ENCODE measurements around the gene SLC23A3. TPM values are rescaled to one million over a fixed set of nuclear protein-coding genes. Genes with fewer than 3 reads are reported as not detected.

SLC23A3 gene
- total RNA-seq, 4 donors from 2014 or later = 0.23 to 1.1 (median 0.27) TPM; not detected in 1

DNA sequence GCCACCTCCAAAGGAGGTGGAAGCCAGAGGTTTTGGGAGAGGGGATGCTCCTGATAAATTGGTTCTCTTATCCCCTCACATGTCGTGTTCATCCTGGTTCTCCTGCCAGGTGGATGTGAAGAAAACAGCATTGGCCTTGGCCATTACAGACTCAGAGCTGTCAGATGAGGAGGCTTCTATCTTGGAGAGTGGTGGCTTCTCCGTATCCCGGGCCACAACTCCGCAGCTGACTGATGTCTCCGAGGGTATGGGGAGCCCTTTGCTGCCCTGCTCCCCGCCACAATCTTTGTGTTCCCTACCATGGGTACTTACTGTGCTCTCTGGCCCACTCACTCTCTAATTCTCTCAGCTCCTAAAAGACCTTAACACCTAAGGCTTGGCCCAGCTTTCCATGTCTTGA lies 11.7 kb upstream of the SLC23A3 start:
- no peaks in the 10 kb centered on the region for H3K27me3 ChIP-seq
- 93% methylated on average over 5 of the region's 6 CpGs; no CpG with 5 or more reads in 1 of the 2 donors for WGBS, 2 donors (ENCODE audit: low coverage in 1 of 2)

DNA sequence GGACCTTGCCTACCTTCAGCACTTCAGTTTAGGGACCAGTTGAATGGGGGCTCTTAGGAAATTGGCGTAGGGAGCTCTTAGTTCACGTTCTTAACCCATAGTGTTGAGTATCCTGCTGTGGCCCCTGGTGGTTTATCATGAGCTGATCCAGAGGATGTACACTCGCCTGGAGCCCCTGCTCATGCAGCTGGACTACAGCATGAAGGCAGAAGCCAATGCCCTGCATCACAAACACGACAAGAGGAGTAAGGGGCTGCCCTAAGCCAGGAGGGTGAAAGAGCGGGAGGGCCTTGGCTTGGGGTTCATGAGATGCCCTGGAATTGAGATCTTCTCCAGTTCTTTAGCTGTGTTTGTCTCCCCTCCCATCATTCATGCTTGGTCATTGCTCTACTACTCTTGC lies 11.1 kb upstream of the SLC23A3 start:
- Histone ChIP-seq H3K4me1 (peaks cover 0 to 35% (median 15%) of the 10 kb centered on the region in 3 donors), H3K36me3 (peaks cover 0 to 64% of the 10 kb centered on the region in 2 donors)

More for the DNA sequence above, 11.7 kb upstream of the SLC23A3 start:
- H3K4me1 ChIP-seq = peaks cover 0 to 31% (median 15%) of the 10 kb centered on the region in 3 donors
- no peak for TF ChIP-seq POLR2A (IDR thresholded peaks at IDR 0.05)
- no peak for TF ChIP-seq EP300 (IDR thresholded peaks at IDR 0.05)
- TF ChIP-seq, protein P1, sequence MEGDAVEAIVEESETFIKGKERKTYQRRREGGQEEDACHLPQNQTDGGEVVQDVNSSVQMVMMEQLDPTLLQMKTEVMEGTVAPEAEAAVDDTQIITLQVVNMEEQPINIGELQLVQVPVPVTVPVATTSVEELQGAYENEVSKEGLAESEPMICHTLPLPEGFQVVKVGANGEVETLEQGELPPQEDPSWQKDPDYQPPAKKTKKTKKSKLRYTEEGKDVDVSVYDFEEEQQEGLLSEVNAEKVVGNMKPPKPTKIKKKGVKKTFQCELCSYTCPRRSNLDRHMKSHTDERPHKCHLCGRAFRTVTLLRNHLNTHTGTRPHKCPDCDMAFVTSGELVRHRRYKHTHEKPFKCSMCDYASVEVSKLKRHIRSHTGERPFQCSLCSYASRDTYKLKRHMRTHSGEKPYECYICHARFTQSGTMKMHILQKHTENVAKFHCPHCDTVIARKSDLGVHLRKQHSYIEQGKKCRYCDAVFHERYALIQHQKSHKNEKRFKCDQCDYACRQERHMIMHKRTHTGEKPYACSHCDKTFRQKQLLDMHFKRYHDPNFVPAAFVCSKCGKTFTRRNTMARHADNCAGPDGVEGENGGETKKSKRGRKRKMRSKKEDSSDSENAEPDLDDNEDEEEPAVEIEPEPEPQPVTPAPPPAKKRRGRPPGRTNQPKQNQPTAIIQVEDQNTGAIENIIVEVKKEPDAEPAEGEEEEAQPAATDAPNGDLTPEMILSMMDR (IDR thresholded peaks at IDR 0.05) = no peak
- H3K36me3 ChIP-seq = peaks cover 0 to 67% of the 10 kb centered on the region in 2 donors
- H3K27ac ChIP-seq = no peak overlapping the region
- H3K4me3 ChIP-seq = no peak overlapping the region
- no peaks in the 10 kb centered on the region for H3K9me3 ChIP-seq
- no peak for ATAC-seq

DNA sequence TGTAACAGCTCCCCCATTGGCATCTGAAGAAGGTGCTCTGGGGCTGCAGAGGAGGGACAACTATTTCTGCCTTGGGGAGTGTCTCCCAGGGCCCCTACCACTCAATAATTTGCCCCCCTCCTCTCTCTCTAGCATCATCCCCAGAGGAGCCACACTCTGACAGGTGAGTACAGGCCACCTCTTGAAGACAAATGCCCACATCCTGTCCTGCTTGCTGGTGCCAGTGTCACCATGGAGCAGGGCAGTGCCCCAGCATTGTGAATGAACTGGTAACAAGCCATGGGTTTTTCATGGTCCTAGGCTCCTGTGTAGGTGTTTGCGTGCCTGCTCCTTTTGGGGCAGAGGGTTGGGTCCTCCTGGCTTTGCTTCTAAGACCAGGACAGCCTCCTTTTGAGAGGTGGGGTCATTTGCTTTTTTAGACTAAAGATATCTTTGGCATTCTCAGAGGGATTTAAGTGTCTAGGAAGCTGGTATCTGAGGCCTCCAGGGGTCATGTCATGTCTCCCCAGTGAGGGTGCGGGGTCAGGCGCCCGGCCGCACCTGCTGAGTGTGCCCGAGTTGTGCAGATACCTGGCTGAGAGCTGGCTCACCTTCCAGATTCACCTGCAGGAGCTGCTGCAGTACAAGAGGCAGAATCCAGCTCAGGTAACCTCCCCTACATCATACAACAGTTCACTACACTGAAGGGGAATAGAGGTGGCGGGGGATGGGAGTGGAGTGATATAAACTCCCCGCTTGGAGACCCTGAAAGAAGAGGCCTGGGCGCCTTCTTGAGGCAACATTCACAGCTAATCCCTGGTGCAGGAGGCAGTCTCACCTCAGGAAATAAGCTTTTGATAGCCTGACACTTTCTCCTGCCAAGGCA lies 10.0 kb upstream of the SLC23A3 start:
- no peak overlapping the region for H3K27ac ChIP-seq
- peak overlapping the region in 1 of 2 donors; percentile 99 for H3K4me3 ChIP-seq
- no peak for TF ChIP-seq EP300 (IDR thresholded peaks at IDR 0.05)
- TF ChIP-seq, protein P1 (IDR thresholded peaks at IDR 0.05) = no peak
- TF ChIP-seq POLR2A (IDR thresholded peaks at IDR 0.05) = no peak
- no peak for TF ChIP-seq POLR2AphosphoS5 (IDR thresholded peaks at IDR 0.05)
- no peak for ATAC-seq
- H3K4me1 ChIP-seq = peaks cover 0 to 46% (median 25%) of the 10 kb centered on the region in 3 donors
- peaks cover 0 to 56% of the 10 kb centered on the region in 2 donors for H3K36me3 ChIP-seq
- WGBS, 2 donors (ENCODE audit: low coverage in 1 of 2) = 97 to 100% methylated on average over 2 to 5 of the region's 9 CpGs
- H3K9me3 ChIP-seq = no peaks in the 10 kb centered on the region
- no peaks in the 10 kb centered on the region for H3K27me3 ChIP-seq

More for the DNA sequence above, 11.1 kb upstream of the SLC23A3 start:
- H3K4me3 ChIP-seq = no peak overlapping the region
- TF ChIP-seq, protein P1 (IDR thresholded peaks at IDR 0.05) = no peak
- TF ChIP-seq EP300 (IDR thresholded peaks at IDR 0.05) (no peak), POLR2A (IDR thresholded peaks at IDR 0.05) (no peak), POLR2AphosphoS5 (IDR thresholded peaks at IDR 0.05) (no peak)
- H3K9me3 ChIP-seq = no peaks in the 10 kb centered on the region
- no peaks in the 10 kb centered on the region for H3K27me3 ChIP-seq
- no peak overlapping the region for H3K27ac ChIP-seq
- WGBS, 2 donors (ENCODE audit: low coverage in 1 of 2) = 100% methylated on average over 1 of the region's 5 CpGs
- no peak for ATAC-seq

DNA sequence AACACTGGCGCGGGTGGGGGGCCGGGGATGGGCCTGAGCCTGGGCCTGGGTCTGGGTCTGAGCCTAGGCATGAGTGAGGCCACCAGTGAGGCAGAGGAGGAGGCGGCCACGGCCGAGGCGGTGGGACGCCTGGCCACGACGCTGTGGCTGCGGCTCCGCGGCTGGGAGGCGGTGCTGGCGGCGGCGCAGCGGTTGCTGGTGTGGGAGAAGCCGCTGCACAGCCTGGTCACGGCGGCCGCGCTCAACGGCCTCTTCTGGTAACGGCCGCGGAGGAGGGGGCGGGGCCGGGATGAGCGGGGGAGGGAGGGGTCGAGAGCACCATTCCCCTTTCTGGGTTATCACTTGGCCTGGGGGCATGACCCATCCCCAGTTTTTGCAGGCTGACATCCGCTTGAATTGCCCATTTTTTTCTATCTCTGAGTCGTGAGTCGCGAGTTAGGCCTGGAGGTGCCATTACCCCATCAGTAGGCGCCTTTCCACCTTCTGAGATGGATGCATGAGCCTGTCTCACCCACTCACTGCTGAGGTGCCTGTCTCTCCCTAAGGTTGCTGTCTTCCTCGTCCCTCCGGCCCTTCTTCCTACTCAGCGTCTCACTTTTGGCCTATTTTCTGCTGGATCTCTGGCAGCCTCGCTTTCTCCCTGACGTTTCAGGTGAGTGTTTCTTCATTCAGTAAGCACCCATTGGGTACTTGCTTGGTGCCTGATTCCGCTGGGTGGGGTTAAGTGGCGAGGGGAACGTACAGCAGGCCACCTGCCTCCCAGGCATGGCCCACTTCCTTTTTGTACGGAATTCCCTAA lies 8.7 kb upstream of the SLC23A3 start:
- no peak for TF ChIP-seq POLR2A (IDR thresholded peaks at IDR 0.05)
- no peak for TF ChIP-seq POLR2AphosphoS5 (IDR thresholded peaks at IDR 0.05)
- TF ChIP-seq, protein P1 (IDR thresholded peaks at IDR 0.05) = peak in 1 of 4 experiments; percentile 8
- no peak for TF ChIP-seq EP300 (IDR thresholded peaks at IDR 0.05)
- Histone ChIP-seq H3K27me3 (no peaks in the 10 kb centered on the region), H3K27ac (peak overlapping the region; percentile 95 to 99 (median 96)), H3K4me3 (peak overlapping the region; percentile 82 to 99), H3K9me3 (no peaks in the 10 kb centered on the region), H3K4me1 (peaks cover 0 to 52% (median 26%) of the 10 kb centered on the region in 3 donors), H3K36me3 (peaks cover 0 to 58% of the 10 kb centered on the region in 2 donors)
- WGBS, 2 donors (ENCODE audit: low coverage in 1 of 2) = 3% methylated on average over 8 to 13 of the region's 45 CpGs
- ATAC-seq = no peak
